GM21723 (cell line): Measurements from ENCODE around the gene SRCIN1.
"Not testable (repeated sequence)": the region's sequence is repeated elsewhere in the genome, so short reads cannot be mapped to it uniquely, and the experiment has no call there.

Experiments
- ATAC-seq: cut with Tn5 transposase; IDR thresholded peaks from one replicate; pipeline ENCODE4 v1.9.1; 2021; ENCODE audit warnings: mild to moderate bottlenecking, moderate library complexity; ENCODE audit not compliant: unreplicated experiment

SRCIN1 gene

GRCh38 chr17:38546396-38546795 lies 59.4 kb downstream of the SRCIN1 start:
- ATAC-seq: no peak

- ATAC-seq: no peak
Observed at GRCh38 chr17:38545531-38546225, 60.1 kb downstream of the SRCIN1 start.

- no peak for ATAC-seq
Observed at GRCh38 chr17:38544839-38545209, 60.9 kb downstream of the SRCIN1 start.

GRCh38 chr17:38544175-38544838 lies 61.4 kb downstream of the SRCIN1 start:
- ATAC-seq: no peak

- ATAC-seq: no peak
Observed at GRCh38 chr17:38543403-38544174, 62.2 kb downstream of the SRCIN1 start.

- no peak for ATAC-seq
Observed at GRCh38 chr17:38542286-38542685, 63.5 kb downstream of the SRCIN1 start.

- no peak for ATAC-seq
Observed at GRCh38 chr17:38541281-38541680, 64.5 kb downstream of the SRCIN1 start.

- ATAC-seq: no peak
Observed at GRCh38 chr17:38540514-38541045, 65.2 kb downstream of the SRCIN1 start.

- ATAC-seq: no peak
Observed at GRCh38 chr17:38539386-38539785, 66.4 kb downstream of the SRCIN1 start.

- no peak for ATAC-seq
Observed at GRCh38 chr17:38538906-38539305, 66.8 kb downstream of the SRCIN1 start.

- no peak for ATAC-seq
Observed at GRCh38 chr17:38536661-38537060, 69.1 kb downstream of the SRCIN1 start.

- no peak for ATAC-seq
Observed at GRCh38 chr17:38535886-38536285, 69.9 kb downstream of the SRCIN1 start.

- ATAC-seq: no peak
Observed at GRCh38 chr17:38534498-38534885, 71.3 kb downstream of the SRCIN1 start.

GRCh38 chr17:38533866-38534497 lies 71.8 kb downstream of the SRCIN1 start:
- no peak for ATAC-seq

GRCh38 chr17:38533241-38533640 lies 72.5 kb downstream of the SRCIN1 start:
- no peak for ATAC-seq

GRCh38 chr17:38532451-38532850 lies 73.3 kb downstream of the SRCIN1 start:
- no peak for ATAC-seq

GRCh38 chr17:38531761-38532160 lies 74.0 kb downstream of the SRCIN1 start:
- ATAC-seq: not testable (repeated sequence)

GRCh38 chr17:38530856-38531255 lies 74.9 kb downstream of the SRCIN1 start:
- not testable (repeated sequence) for ATAC-seq

- ATAC-seq: not testable (repeated sequence)
Observed at GRCh38 chr17:38528141-38528540, 77.6 kb downstream of the SRCIN1 start.

GRCh38 chr17:38526526-38526925 lies 79.2 kb downstream of the SRCIN1 start:
- ATAC-seq: not testable (repeated sequence)

GRCh38 chr17:38512473-38513058 lies 93.2 kb downstream of the SRCIN1 start:
- ATAC-seq: no peak
